Middle frontal gyrus (tissue), 1 donor: ENCODE measurements around the gene IBA57.

Experiments
- DNase-seq: peaks from one replicate; pipeline ENCODE4 v3.0.0-alpha.2; 2015; ENCODE audit warnings: low spot score; ENCODE audit errors: extremely low spot score

Gene IBA57

DNA sequence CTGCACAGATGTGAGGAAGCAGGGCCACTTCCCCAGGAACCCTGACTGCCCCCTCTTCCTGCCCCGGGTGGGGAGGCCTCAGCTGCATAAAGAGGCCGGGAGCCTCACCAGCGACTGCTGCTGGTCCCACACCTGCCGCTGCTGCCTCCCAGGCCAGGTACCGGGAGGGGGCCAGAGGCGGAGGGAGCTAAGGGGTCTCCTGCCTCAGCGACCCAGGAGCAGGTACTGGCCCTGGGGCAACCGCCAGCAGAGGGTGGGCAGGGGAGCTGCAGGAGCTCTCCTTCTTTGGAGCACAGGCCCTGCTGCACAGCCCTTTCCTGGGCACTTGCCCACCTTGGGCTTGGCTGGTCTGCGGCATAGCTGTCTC, 9.1 kb upstream of the IBA57 start:
- DNase-seq, result no peak

DNA sequence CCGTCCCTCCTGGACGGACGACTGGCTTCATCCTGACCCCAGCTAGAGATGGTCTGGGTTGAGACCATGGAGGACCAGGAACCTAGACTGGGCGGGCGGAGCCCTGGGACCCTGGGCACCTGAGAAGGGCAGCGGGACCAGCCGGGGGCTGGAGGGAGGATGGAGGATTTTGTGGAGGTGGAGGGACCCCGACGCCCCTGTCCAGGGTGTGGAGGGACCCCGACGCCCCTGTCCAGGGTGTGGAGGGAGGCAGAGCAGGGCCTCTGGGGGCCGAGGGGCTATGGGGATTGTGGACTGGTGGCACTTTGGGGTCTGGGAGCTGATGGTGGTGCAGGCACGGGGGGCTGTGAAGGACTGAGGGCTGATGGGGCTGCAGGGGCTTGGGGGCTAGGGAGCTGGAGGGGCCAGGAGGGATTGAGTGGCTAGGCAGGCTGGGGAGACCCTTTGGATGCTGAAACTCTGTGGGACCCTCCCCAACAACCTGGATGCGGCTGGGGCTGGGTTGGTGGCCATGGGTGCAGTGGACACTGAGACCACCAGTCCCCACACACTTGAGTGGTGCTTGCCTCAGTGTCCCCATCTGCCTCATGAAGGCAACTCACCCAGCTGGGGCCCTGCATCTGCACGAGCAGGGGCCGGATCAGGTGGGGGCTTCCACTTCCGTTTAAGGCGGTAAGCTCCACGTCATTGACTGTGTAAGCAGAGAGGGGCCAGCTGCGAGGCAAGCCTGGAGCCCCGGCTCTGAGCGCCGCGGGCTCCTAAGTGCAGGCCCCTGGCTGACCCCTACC, 8.5 kb upstream of the IBA57 start:
- DNase-seq, result no peak

DNA sequence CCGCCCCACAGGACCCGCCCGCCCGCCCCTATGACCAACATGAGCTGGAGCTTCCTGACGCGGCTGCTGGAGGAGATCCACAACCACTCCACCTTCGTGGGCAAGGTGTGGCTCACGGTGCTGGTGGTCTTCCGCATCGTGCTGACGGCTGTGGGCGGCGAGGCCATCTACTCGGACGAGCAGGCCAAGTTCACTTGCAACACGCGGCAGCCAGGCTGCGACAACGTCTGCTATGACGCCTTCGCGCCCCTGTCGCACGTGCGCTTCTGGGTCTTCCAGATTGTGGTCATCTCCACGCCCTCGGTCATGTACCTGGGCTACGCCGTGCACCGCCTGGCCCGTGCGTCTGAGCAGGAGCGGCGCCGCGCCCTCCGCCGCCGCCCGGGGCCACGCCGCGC, 7.9 kb upstream of the IBA57 start:
- no peak for DNase-seq

- DNase-seq, result no peak
These were observed 7.2 kb upstream of the IBA57 start for GRCh38 chr1:228158151-228159007.

DNA sequence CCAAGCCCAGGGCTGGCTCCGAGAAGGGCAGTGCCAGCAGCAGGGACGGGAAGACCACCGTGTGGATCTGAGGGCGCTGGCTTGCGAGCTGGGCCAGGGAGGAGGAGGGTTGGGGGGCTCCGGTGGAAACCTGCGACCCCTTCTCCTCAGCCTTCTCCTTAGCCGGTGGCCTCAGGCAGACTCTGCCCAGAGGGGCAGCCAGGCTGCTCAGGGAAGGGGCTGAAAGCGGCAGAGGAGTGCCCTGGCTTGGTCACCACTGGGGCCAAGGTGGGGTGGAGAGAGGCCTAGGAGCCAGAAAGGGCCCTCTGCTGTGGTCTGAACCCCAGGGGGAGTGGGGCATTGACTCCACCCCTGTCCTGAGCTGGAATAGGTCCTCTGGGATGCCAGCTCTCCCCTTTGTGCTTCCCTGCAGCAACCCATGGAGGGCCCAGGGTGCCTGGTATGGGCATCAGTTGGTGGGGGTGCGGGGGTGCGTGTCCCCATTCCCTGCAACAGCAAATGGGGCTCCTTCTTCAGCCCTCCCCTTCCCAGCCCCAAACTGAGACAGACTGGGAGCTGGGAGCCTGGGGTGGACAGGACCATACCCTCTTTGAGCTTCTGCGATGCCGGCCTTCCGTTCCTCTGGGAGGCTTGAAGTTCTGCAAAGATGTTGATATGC, 6.5 kb upstream of the IBA57 start:
- no peak for DNase-seq

DNA sequence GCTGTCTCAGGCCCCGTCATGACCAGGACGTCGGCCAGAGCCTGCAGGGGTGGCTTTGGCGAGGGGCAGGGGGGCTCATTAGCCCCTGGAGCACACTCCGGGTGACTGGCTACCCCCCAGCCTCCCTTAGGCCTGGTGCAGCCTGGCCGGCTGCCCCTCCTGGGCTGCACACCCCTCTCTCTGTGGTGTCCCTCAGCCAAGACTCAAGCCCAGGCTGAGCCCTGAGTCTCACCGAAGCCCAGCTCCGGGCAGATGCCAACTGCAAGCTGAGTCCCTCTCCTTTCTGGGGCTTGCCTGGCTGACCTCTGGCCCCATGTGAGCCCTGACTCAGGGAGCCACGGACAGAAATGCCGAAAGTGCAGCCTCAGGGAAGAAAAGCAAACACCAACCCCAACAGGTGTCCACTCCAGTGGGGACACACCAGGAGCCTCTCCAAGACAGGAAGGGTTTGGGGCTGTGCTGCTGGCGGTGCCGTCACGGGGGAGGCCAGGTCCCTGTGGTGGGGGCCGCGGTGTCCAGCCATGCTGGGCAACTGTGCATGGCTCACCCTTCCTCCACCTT, 5.3 kb upstream of the IBA57 start:
- DNase-seq, result no peak

DNA sequence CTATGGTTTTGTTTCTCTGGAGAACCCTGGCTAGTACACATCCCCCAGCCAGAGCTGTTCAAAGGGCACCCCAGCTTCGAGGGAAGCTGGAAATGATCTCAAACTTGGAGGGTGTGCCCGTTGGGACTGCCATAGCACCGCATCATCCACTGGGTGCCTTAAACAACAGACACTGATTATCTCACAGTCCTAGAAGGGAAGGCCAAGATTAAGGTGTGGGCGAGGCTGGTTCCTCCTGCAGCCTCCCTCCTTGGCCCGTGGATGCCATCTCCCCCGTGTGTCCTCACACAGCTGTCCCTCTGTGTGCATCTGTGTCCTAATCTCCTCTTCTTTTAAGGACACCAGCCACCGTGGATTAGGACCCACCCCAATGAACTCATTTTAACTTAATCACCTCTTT, 4.2 kb upstream of the IBA57 start:
- no peak for DNase-seq

DNA sequence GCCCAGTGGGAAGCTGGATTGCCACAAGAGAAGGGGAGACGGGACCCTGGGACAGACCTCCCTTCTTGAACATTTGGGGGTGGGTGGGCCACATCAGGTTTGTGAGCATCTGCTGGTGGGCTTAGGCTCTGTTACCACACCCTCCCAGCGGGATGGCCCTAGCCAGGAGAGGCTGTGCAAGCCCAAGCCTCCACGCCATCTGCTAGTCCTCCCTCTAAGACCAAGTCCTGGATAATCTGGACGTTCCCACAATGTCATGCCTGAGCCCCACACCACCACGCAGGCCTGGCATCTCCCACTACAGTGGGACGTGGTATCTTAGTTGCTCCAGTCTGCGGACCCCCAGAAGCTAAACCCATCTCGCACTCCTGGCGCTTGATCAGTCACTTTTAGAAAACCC, 3.7 kb upstream of the IBA57 start:
- no peak for DNase-seq

DNA sequence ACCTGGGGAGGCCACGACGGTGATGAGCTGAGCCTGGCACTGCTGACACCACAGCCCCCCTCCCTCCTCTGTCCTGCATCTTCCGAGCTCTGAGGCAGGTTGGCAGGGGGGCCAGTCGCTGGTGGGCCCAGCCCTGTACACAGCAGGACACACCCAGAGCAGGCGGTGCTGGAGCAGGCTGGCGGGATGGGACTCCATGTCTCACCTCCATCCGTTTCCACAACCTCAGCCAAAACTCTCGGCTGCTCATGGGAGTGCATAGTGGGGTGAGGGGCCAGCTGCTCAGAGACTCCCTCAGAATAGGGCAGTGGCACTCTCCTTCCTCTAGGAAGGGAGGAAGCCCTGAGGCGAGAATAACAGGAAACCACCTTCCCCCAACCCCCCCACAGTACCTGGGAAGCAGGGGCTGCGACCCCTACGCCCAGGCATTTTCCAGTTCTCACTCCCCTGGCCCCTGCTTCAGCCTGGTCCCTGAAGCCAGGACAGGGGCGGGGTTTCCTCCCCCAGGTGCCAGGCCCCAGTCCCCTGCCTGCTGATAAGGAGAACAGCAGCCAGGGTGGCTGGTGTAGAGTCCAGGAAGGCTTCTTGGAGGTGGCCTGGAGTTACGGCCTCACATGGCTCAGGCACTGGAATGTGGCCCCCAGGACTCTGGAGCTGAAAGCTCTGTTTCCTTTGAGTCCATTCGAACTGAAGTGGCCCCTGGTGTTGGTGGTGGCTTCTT, 3.2 kb upstream of the IBA57 start:
- no peak for DNase-seq

- DNase-seq, result no peak
These were observed 2.4 kb upstream of the IBA57 start for GRCh38 chr1:228163007-228163753.

DNA sequence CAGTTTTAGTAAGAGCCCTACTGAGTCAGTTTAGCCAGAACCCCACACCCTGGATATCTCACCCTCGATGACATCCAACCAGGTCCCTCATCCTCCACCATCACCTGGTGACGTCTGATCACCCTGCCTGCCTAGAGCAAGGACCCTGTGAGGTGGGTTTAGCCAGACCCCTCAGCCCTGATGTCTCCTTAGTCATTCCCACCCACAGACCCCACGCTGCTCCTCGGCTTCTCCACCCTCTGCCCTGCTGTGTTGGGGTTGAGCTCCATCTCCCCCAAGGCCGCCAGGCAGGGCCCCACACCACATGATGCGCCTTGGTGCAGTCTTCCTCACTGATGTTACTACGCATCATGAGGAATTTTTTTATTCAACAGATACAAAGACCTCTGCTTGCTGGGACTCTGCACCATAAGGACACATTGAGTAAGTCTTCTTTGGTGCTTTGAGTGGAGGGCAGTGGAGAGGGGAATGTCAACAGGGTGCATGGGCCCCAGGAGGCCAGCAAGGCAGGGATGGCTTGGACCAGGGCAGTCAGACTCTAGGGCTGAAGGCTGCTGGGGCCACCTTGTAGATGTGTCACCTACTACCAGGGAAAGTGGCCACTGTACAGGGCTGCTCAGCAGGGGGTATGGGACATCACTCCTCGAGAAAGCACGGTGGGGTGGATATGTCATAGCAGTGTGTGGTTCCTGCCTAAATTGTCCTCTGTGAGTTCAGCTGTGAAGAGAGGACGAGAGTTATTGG, 1.7 kb upstream of the IBA57 start:
- no peak for DNase-seq

DNA sequence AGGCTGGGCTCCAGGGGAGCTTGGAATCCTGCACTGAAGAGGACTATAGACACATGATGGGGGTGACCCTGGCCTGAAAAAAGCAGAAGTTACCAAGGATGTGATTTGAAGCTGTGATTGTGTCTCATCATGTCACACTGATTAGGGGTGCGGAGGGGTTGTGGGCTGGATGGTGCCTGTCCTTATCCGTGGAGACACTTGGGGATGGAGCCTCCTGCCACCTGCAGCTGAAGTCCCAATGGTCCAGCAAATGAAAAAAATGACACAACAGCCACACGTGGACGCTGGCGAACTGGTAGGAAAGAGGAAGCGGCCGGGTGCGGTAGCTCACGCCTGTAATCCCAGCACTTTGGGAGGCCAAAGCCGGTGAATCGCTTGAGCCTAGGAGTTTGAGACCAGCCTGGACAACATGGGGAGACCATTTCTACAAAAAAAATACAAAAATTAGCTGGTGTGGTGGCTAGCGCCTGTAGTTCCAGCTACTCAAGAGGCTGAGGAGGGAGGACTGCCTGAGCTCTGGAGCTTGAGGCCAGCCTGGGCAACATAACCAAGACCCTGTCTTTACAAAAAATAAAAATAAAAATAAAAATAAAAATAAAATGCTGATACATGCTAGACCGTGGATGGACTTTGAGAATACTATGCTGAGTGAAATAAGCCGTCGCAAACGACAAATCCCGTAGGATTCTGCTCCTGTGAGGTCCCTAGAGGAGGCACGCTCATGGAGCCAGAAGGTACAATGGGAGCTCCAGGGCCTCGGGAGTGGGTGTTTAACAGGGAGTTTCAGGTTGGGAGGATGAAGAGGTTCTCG, 838 bp upstream of the IBA57 start:
- DNase-seq, result no peak

GRCh38 chr1:228166170-228166936, 749 bp downstream of the IBA57 start:
- DNase-seq, result no peak

DNA sequence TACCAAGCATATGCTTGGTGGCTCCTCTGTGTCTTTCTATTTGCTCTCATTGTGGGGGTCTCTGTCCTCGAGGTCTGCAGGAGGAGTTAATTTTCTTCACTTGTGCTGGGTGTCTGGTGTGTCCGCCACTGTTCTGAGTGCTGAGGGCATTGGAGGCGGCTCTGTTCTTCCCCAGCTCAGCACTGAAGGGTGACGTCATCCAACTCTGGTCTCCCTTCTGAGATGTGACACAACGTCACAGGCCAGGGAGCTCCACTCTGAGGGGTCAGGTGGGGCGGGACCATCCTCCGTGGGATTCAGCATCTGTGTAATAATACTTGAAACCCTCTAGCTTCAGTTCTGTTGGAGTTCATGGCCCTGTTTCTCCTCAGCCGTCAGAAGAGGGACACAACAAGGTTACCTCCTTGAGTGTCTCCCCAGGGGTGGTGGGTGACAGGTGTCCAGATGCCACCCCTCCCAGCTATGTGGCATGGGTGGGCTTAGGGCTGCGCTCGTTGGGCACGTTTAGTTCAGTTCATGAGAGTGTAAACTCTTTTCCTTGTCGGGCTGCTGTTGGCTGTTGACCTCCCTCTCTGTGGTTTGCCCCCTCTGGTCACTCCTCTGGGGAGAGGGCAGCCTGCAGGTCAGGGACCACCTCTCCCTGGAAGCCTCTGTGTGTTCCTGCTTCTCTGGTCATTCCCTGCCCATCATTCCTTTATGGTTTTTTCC, 3.1 kb downstream of the IBA57 start:
- DNase-seq, result no peak

GRCh38 chr1:228169345-228169744, 3.7 kb downstream of the IBA57 start:
- no peak for DNase-seq

DNA sequence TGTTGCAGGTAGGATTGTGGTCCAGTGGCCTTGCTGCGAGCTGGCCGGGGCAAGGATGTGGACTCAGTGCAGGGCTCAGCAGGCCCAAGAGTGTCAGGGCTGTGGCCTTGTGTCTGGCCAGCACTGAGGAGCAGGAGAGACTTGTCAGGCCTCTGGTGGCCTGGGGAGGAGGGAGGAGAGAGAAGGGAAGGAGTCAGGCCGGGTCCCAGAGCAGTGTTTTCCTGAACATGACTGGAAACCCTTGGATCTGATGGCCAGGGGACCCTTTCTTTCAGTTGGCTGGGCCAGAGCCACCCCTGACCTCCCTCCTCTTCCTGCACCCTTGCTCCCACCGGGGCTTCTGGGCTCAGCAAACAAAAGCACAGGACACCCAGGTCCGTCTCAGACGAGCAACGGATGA, 5.1 kb downstream of the IBA57 start:
- no peak for DNase-seq

- DNase-seq, result no peak
These were observed 5.8 kb downstream of the IBA57 start for GRCh38 chr1:228171221-228171891.
